ENCODE data around the gene FLNB.

GRCh38 chr3:58197588-58197987 lies 189.4 kb downstream of the FLNB start:
- TF ChIP-seq CTCF (IDR thresholded peaks at IDR 0.05) = no peak
- no peak for TF ChIP-seq SIN3A (IDR thresholded peaks at IDR 0.05; ENCODE audit: borderline replicate concordance, low read depth, low read length)
- no peak for TF ChIP-seq SMC3 (IDR thresholded peaks at IDR 0.05; ENCODE audit: low read depth, low read length)
- no peak for TF ChIP-seq REST (IDR thresholded peaks at IDR 0.05; ENCODE audit: low read depth, low read length)

All from SK-N-SH (cell line).